Fibroblast of peridontal ligament (primary cell): ENCODE measurements around the gene SHQ1.

Experiments used
- DNase-seq: peaks from one replicate; pipeline ENCODE4 v3.0.0-alpha.2; 2010; ENCODE audit errors: extremely low read depth

SHQ1 gene

GRCh38 chr3:72847751-72848702 is at the start of gene SHQ1:
TSS of gene SHQ1 (minus strand) at chr3:72848445. CDS start at chr3:72848340, 105 bp downstream.
- DNase-seq, result peak; percentile 93

GRCh38 chr3:72897758-72898007 is 49.4 kb upstream of the SHQ1 start:
- DNase-seq, result no peak

GRCh38 chr3:72896996-72897757 is 48.9 kb upstream of the SHQ1 start:
- peak; percentile 73 for DNase-seq

GRCh38 chr3:72894976-72895552 is 46.8 kb upstream of the SHQ1 start:
- no peak for DNase-seq

GRCh38 chr3:72892870-72893269 is 44.6 kb upstream of the SHQ1 start:
- DNase-seq, result no peak

GRCh38 chr3:72892081-72892775 is 44.0 kb upstream of the SHQ1 start:
- peak; percentile 98 for DNase-seq

GRCh38 chr3:72891053-72891855 is 43.0 kb upstream of the SHQ1 start:
- DNase-seq, result peak; percentile 100

GRCh38 chr3:72890166-72890925 is 42.1 kb upstream of the SHQ1 start:
- no peak for DNase-seq

GRCh38 chr3:72889310-72890165 is 41.3 kb upstream of the SHQ1 start:
- DNase-seq, result peak; percentile 18

GRCh38 chr3:72888546-72889309 is 40.5 kb upstream of the SHQ1 start:
- DNase-seq, result peak; percentile 46

GRCh38 chr3:72887705-72888545 is 39.7 kb upstream of the SHQ1 start, which contains the start of gene GXYLT2:
TSS of gene GXYLT2 (plus strand) at chr3:72888046. CDS start at chr3:72888234, 188 bp downstream.
- DNase-seq, result peak; percentile 65

GRCh38 chr3:72887343-72887704 is 39.1 kb upstream of the SHQ1 start:
- no peak for DNase-seq

GRCh38 chr3:72872183-72872582 is 23.9 kb upstream of the SHQ1 start:
- DNase-seq, result peak; percentile 95

- DNase-seq, result no peak
Observed at GRCh38 chr3:72862314-72863090, 14.3 kb upstream of the SHQ1 start.

- no peak for DNase-seq
Observed at GRCh38 chr3:72860846-72861245, 12.6 kb upstream of the SHQ1 start.

GRCh38 chr3:72860053-72860452 is 11.8 kb upstream of the SHQ1 start:
- DNase-seq, result no peak

GRCh38 chr3:72855001-72855400 is 6.8 kb upstream of the SHQ1 start:
- no peak for DNase-seq
